Fibroblast of lung (primary cell): Measurements from ENCODE around the gene DLX4. TPM values are rescaled to one million over a fixed set of nuclear protein-coding genes. Genes with fewer than 3 reads are reported as not detected.
A peak's percentile ranks its signal among the peaks of the same experiment; 100 is the strongest.

ENCODE experiments used
- DNase-seq, 2 donors: peaks; one replicate each; pipeline versions ENCODE4 v3.0.0 to v3.0.0-alpha.2; 2010; ENCODE audit warnings: low read depth in 2 of 2
- H2AFZ ChIP-seq: 2 replicates; pipeline ENCODE4 v1.5.1; 2012; ENCODE audit warnings: low read length, control low read depth, inconsistent platforms
- H3K27ac ChIP-seq: 2 replicates; pipeline ENCODE4 v1.5.1; 2011; ENCODE audit warnings: low read length, control low read depth; ENCODE audit not compliant: insufficient read depth
- H3K27me3 ChIP-seq: 2 replicates; pipeline ENCODE4 v1.5.1; 2011; ENCODE audit warnings: mild to moderate bottlenecking, low read length; ENCODE audit not compliant: control insufficient read depth, insufficient read depth
- H3K36me3 ChIP-seq: 2 replicates; pipeline ENCODE4 v1.5.1; 2011; ENCODE audit warnings: low read length; ENCODE audit not compliant: control insufficient read depth, insufficient read depth
- H3K4me1 ChIP-seq: 2 replicates; pipeline ENCODE4 v1.5.1; 2011; ENCODE audit warnings: low read length; ENCODE audit not compliant: control insufficient read depth, insufficient read depth; ENCODE audit errors: extremely low read depth
- H3K4me2 ChIP-seq: 2 replicates; pipeline ENCODE4 v1.5.1; 2011; ENCODE audit warnings: low read length, control low read depth; ENCODE audit not compliant: insufficient read depth; ENCODE audit errors: extremely low read depth
- H3K4me3 ChIP-seq, 4 experiments: fragments of 200-600 bp in 1 of 4; sonication (generic) in 1 of 4; replicated peaks in 1 of 4; 2 replicates each; pipeline ENCODE4 v1.5.1; 2011 to 2016; ENCODE audit warnings: low read length in 4 of 4, low read depth in 3 of 4, mild to moderate bottlenecking in 3 of 4, control low read depth in 2 of 4, inconsistent platforms in 1 of 4, mixed read lengths in 1 of 4; ENCODE audit not compliant: insufficient read depth in 1 of 4; ENCODE audit errors: control extremely low read depth in 1 of 4
- H3K79me2 ChIP-seq: 2 replicates; pipeline ENCODE4 v1.5.1; 2012; ENCODE audit warnings: mild to moderate bottlenecking, low read length, inconsistent platforms; ENCODE audit not compliant: control insufficient read depth, insufficient read depth
- H3K9ac ChIP-seq: 2 replicates; pipeline ENCODE4 v1.5.1; 2011; ENCODE audit warnings: mild to moderate bottlenecking, low read length, control low read depth; ENCODE audit not compliant: insufficient read depth
- H3K9me3 ChIP-seq: 2 replicates; pipeline ENCODE4 v1.5.1; 2012; ENCODE audit warnings: low read depth, low read length; ENCODE audit not compliant: control insufficient read depth, insufficient read depth
- H4K20me1 ChIP-seq: 2 replicates; pipeline ENCODE4 v1.5.1; 2011; ENCODE audit warnings: low read length; ENCODE audit not compliant: control insufficient read depth, insufficient read depth; ENCODE audit errors: extremely low read depth
- EZH2 ChIP-seq: IDR thresholded peaks from 2 replicates; pipeline ENCODE4 v1.5.1; 2012; ENCODE audit warnings: low read length, control low read depth, mild to moderate bottlenecking; ENCODE audit errors: missing control alignments
- polyA minus RNA-seq: library from RNA; depleted of rRNA, polyadenylated mRNA; stranded (reverse); fragments of >200 nt; gene quantifications from 2 replicates; pipeline ENCODE4 v1.2.3, GENCODE V29; 2011; ENCODE audit warnings: low replicate concordance
- polyA plus RNA-seq, 2 donors: library from polyadenylated mRNA; depleted of rRNA in 1 of 2; stranded (reverse) in 1 of 2; unstranded in 1 of 2; fragments of >200 nt; gene quantifications; 2 replicates each; pipeline ENCODE4 v1.2.1, GENCODE V29; 2011 to 2012; ENCODE audit warnings: missing spikeins in 1 of 2
- total RNA-seq: library from RNA; depleted of rRNA; stranded (reverse); fragments of >200 nt; gene quantifications from 2 replicates; pipeline ENCODE4 v1.2.1, GENCODE V29; 2014
- TF ChIP-seq, protein P1 (sequence below), 2 donors: IDR thresholded peaks in 1 of 2; conservative IDR thresholded peaks in 1 of 2; 1 replicate in 1 of 2; 2 replicates in 1 of 2; pipeline ENCODE4 v1.5.1; 2011 to 2012; ENCODE audit warnings: low read length in 2 of 2, control low read depth in 1 of 2, inconsistent platforms in 1 of 2, low read depth in 1 of 2, mild to moderate bottlenecking in 1 of 2

DLX4 gene, protein sequence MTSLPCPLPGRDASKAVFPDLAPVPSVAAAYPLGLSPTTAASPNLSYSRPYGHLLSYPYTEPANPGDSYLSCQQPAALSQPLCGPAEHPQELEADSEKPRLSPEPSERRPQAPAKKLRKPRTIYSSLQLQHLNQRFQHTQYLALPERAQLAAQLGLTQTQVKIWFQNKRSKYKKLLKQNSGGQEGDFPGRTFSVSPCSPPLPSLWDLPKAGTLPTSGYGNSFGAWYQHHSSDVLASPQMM
- total RNA-seq (not detected in 2 replicates), polyA plus RNA-seq (not detected in 2 replicates), polyA minus RNA-seq (not detected in 2 replicates)
- not detected in 2 replicates for polyA plus RNA-seq (2012)

DNA sequence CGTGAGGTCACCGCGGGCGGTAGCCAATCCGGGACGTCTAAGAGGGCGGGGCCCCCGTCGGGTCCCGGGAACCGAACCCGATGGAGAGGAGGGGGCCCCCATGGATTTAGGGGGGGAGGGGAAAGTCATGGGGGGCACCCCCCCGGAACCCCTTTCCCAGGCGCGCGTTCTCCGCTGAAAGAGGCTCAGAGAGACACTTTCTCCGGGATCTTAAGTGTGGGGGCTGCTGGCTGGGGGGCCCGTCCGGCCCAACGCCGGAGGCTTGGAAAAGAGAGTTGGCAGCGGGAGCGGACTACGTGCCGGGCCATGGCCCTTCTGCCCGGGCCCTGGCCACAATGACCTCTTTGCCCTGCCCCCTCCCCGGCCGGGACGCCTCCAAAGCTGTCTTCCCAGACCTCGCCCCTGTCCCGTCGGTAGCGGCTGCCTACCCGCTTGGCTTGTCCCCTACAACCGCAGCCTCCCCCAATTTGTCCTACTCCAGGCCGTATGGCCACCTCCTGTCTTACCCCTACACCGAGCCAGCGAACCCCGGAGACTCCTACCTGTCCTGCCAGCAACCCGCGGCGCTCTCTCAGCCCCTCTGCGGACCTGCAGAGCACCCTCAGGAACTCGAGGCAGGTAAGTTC lies at the start of gene DLX4:
Gene DLX4 (plus strand): TSS at position 57 of the 626 bp plus-strand sequence. CDS start 279 bp downstream, at position 336.
- H3K27me3 ChIP-seq: peaks cover 94% of the 10 kb centered on the region
- peak within 1 kb of the TSS; percentile 71 for H3K4me2 ChIP-seq
- H3K36me3 ChIP-seq: no peaks in the 10 kb centered on the region
- H3K9me3 ChIP-seq: no peaks in the 10 kb centered on the region
- no peaks in the 10 kb centered on the region for H3K79me2 ChIP-seq
- peaks cover 5% of the 10 kb centered on the region for H3K4me1 ChIP-seq
- no peak within 1 kb of the TSS for H3K9ac ChIP-seq
- H3K27ac ChIP-seq: no peak within 1 kb of the TSS
- peak within 1 kb of the TSS; percentile 13 to 33 (median 26) for H3K4me3 ChIP-seq
- DNase-seq: no peak
- peak; percentile 58 for TF ChIP-seq EZH2
- TF ChIP-seq, protein P1, sequence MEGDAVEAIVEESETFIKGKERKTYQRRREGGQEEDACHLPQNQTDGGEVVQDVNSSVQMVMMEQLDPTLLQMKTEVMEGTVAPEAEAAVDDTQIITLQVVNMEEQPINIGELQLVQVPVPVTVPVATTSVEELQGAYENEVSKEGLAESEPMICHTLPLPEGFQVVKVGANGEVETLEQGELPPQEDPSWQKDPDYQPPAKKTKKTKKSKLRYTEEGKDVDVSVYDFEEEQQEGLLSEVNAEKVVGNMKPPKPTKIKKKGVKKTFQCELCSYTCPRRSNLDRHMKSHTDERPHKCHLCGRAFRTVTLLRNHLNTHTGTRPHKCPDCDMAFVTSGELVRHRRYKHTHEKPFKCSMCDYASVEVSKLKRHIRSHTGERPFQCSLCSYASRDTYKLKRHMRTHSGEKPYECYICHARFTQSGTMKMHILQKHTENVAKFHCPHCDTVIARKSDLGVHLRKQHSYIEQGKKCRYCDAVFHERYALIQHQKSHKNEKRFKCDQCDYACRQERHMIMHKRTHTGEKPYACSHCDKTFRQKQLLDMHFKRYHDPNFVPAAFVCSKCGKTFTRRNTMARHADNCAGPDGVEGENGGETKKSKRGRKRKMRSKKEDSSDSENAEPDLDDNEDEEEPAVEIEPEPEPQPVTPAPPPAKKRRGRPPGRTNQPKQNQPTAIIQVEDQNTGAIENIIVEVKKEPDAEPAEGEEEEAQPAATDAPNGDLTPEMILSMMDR (conservative IDR thresholded peaks at IDR 0.05 in 1 of 2, IDR thresholded peaks at IDR 0.05 in 1 of 2; ENCODE audit: low read depth in 1 of 2, low read length in 2 of 2): no peak
- no peak within 1 kb of the TSS for H2AFZ ChIP-seq
- no peaks in the 10 kb centered on the region for H4K20me1 ChIP-seq

DNA sequence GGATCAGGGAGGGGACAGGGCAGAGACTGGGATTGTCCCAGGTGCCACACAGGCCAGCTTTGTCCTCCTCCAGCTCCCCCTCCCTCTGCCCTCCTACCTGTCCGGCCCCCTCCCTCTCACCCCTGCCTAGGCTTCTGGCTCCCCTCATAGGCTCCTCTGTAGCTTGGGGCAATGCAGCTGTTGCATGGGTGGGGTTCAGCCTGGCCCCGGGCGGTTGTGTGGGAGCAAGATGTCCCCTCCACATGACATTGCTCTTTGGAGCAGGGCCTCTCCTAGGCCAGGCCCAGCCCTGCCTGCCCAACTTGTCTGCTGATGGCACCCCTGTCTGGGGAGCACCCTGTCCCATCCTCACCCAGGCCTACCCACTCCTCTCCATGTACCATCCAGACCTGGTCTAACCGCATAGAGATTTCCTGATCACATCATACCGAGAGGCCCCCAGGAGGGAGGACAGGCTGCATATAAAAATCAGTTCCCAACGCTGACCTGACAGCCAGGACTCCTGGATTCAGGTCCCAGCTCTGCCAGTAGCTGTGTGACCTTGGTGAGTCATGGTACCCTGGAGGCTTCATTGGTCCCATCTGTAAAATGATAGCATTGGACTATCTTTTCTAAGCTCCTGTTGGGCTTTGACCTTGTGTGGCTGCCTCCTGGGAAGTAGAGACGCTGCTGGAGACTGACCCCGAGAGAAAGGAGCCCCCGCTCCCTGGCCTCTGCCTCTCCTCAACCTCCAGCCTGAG lies 48.8 kb upstream of the DLX4 start:
- H3K27ac ChIP-seq: no peak overlapping the region
- H3K36me3 ChIP-seq: no peaks in the 10 kb centered on the region
- H2AFZ ChIP-seq: no peak overlapping the region
- no peaks in the 10 kb centered on the region for H3K79me2 ChIP-seq
- no peak overlapping the region for H3K9ac ChIP-seq
- peaks cover 22% of the 10 kb centered on the region for H3K27me3 ChIP-seq
- no peak overlapping the region for H3K4me2 ChIP-seq
- no peaks in the 10 kb centered on the region for H4K20me1 ChIP-seq
- TF ChIP-seq EZH2: no peak
- TF ChIP-seq, protein P1 (conservative IDR thresholded peaks at IDR 0.05 in 1 of 2, IDR thresholded peaks at IDR 0.05 in 1 of 2; ENCODE audit: low read depth in 1 of 2, low read length in 2 of 2): no peak
- no peaks in the 10 kb centered on the region for H3K9me3 ChIP-seq
- H3K4me1 ChIP-seq: no peaks in the 10 kb centered on the region
- no peak overlapping the region for H3K4me3 ChIP-seq
- no peak for DNase-seq

DNA sequence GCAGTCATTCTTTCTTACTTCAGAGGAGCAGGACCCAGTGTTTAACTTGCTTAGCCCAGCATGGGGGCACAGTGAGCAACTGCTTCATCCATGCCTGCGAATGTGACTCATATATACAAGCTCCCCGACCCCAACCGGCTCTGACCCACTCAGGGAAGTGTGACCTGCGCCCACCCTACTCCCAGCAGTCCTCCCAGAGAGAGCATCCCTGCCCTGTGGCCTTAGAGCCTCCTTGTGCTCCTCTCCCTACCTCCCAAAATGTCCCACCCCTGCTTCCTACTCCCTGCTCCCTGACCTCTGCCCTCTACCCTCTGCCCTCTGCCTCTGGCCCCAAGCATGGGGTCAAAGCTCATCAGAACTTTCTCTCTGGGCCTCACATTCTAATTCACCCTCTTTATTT lies 46.9 kb upstream of the DLX4 start:
- H3K36me3 ChIP-seq: no peaks in the 10 kb centered on the region
- H2AFZ ChIP-seq: no peak overlapping the region
- no peak for TF ChIP-seq EZH2
- TF ChIP-seq, protein P1 (conservative IDR thresholded peaks at IDR 0.05 in 1 of 2, IDR thresholded peaks at IDR 0.05 in 1 of 2; ENCODE audit: low read depth in 1 of 2, low read length in 2 of 2): no peak
- H3K4me3 ChIP-seq: no peak overlapping the region
- H3K27me3 ChIP-seq: peaks cover 11% of the 10 kb centered on the region
- no peak overlapping the region for H3K4me2 ChIP-seq
- H3K9ac ChIP-seq: no peak overlapping the region
- no peaks in the 10 kb centered on the region for H4K20me1 ChIP-seq
- no peak for DNase-seq
- no peaks in the 10 kb centered on the region for H3K4me1 ChIP-seq
- no peaks in the 10 kb centered on the region for H3K79me2 ChIP-seq
- no peak overlapping the region for H3K27ac ChIP-seq
- no peaks in the 10 kb centered on the region for H3K9me3 ChIP-seq
